Measurements from ENCODE around the gene ABLIM3. TPM values are rescaled to one million over a fixed set of nuclear protein-coding genes. Genes with fewer than 3 reads are reported as not detected.
A peak's percentile ranks its signal among the peaks of the same experiment; 100 is the strongest.

Gene ABLIM3
- total and polyA plus RNA-seq, 2 donors (not counting 3 experiments of a cell fraction or from before 2014, with no cell fraction given), result 16.7 to 42.1 TPM

- peak overlapping the region; percentile 61 for H3K4me2 ChIP-seq (ENCODE audit: insufficient read depth, low read length)
- H3K9ac ChIP-seq (replicated peaks; ENCODE audit: extremely low read depth, insufficient read depth, low read length), result no peak overlapping the region
- H3K27me3 ChIP-seq (ENCODE audit: control insufficient read depth in 2 of 2, insufficient read depth in 2 of 2, low read length in 2 of 2), result no peaks in the 10 kb centered on the region
- DNase-seq (ENCODE audit: low read depth, low spot score) (no peak), FAIRE-seq (no peak)
- POLR2A ChIA-PET, result no interaction called here
- TF ChIP-seq, protein P1, sequence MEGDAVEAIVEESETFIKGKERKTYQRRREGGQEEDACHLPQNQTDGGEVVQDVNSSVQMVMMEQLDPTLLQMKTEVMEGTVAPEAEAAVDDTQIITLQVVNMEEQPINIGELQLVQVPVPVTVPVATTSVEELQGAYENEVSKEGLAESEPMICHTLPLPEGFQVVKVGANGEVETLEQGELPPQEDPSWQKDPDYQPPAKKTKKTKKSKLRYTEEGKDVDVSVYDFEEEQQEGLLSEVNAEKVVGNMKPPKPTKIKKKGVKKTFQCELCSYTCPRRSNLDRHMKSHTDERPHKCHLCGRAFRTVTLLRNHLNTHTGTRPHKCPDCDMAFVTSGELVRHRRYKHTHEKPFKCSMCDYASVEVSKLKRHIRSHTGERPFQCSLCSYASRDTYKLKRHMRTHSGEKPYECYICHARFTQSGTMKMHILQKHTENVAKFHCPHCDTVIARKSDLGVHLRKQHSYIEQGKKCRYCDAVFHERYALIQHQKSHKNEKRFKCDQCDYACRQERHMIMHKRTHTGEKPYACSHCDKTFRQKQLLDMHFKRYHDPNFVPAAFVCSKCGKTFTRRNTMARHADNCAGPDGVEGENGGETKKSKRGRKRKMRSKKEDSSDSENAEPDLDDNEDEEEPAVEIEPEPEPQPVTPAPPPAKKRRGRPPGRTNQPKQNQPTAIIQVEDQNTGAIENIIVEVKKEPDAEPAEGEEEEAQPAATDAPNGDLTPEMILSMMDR (IDR thresholded peaks at IDR 0.05; ENCODE audit: extremely low read depth in 1 of 2, insufficient read depth in 1 of 2, low read depth in 1 of 2, low read length in 2 of 2), result no peak
- TF ChIP-seq JUN (IDR thresholded peaks at IDR 0.05; ENCODE audit: borderline replicate concordance, insufficient read depth, insufficient read length, low read depth) (no peak), GATA2 (IDR thresholded peaks at IDR 0.05; ENCODE audit: insufficient read depth, insufficient read length, low read depth, low read length) (no peak), POLR2AphosphoS5 (IDR thresholded peaks at IDR 0.05; ENCODE audit: insufficient read depth, low read depth, low read length) (no peak), EZH2 (IDR thresholded peaks at IDR 0.05; ENCODE audit: borderline replicate concordance, low read depth, low read length, severe bottlenecking) (no peak)
- TF ChIP-seq, protein P2, sequence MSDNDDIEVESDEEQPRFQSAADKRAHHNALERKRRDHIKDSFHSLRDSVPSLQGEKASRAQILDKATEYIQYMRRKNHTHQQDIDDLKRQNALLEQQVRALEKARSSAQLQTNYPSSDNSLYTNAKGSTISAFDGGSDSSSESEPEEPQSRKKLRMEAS (IDR thresholded peaks at IDR 0.05; ENCODE audit: insufficient read depth, insufficient read length), result no peak
- no TSS peak for BruUV-seq (replicated peaks)
- H3K27ac ChIP-seq (ENCODE audit: insufficient read depth, low read depth, low read length), result no peak overlapping the region
- H3K36me3 ChIP-seq (ENCODE audit: control insufficient read depth in 2 of 2, extremely low read depth in 1 of 2, insufficient read depth in 2 of 2, low read length in 2 of 2), result no peaks in the 10 kb centered on the region
- peaks cover 31% of the 10 kb centered on the region for H3K79me2 ChIP-seq (ENCODE audit: control insufficient read depth, insufficient read depth, low read length)
- no peak overlapping the region for H2AFZ ChIP-seq (ENCODE audit: low read depth, low read length)
- CTCF ChIA-PET, result interaction anchor here (1.1 to 2.7 kb wide), 3 partner anchors 11 to 76 kb away, joined by 3 to 30 read pairs (median 13); partner anchors contain the start of gene ABLIM3
- H3K9me3 ChIP-seq (replicated peaks; ENCODE audit: control insufficient read depth, insufficient read depth, low read length), result no peaks in the 10 kb centered on the region
- intact Hi-C loops (cut with micrococcal nuclease) (no loop called here), dilution Hi-C loops (cut with MboI; ENCODE audit: extremely low pct_ligation_motif_present, low sequenced_read_pairs) (no loop called here)
- H3K4me3 ChIP-seq (replicated peaks in 1 of 3; ENCODE audit: insufficient read depth in 1 of 3, low read depth in 1 of 3, low read length in 3 of 3), result no peak overlapping the region
- no peaks in the 10 kb centered on the region for H3K9me1 ChIP-seq (replicated peaks; ENCODE audit: control insufficient read depth, extremely low read depth, insufficient read depth, low read length)
- peaks cover 42% of the 10 kb centered on the region for H3K4me1 ChIP-seq (ENCODE audit: control insufficient read depth, extremely low read depth, insufficient read depth, low read length)
- H4K20me1 ChIP-seq (replicated peaks; ENCODE audit: control insufficient read depth, extremely low read depth, insufficient read depth, low read length), result no peaks in the 10 kb centered on the region
These were observed 12.0 kb downstream of the ABLIM3 start for GRCh38 chr5:149153193-149153750.
